HG03025 (cell line): ENCODE results near the gene FN3K.
A peak's percentile ranks its signal among the peaks of the same experiment; 100 is the strongest.

ENCODE experiments used
- ATAC-seq: cut with Tn5 transposase; IDR thresholded peaks from one replicate; pipeline ENCODE4 v1.9.1; 2021; ENCODE audit warnings: mild to moderate bottlenecking, moderate library complexity; ENCODE audit not compliant: unreplicated experiment, low FRiP score

Gene FN3K

GRCh38 chr17:82734987-82735866 lies at the start of gene FN3K:
TSS of gene FN3K (plus strand) at chr17:82735615. CDS start at chr17:82735637, 22 bp downstream.
- ATAC-seq: no peak

GRCh38 chr17:82686366-82687324 lies 48.8 kb upstream of the FN3K start:
- ATAC-seq: no peak

- ATAC-seq: no peak
Observed at GRCh38 chr17:82687375-82687861, 48.0 kb upstream of the FN3K start.

- no peak for ATAC-seq
Observed at GRCh38 chr17:82687871-82688270, 47.5 kb upstream of the FN3K start.

- ATAC-seq: no peak
Observed at GRCh38 chr17:82689077-82689476, 46.3 kb upstream of the FN3K start.

DNA sequence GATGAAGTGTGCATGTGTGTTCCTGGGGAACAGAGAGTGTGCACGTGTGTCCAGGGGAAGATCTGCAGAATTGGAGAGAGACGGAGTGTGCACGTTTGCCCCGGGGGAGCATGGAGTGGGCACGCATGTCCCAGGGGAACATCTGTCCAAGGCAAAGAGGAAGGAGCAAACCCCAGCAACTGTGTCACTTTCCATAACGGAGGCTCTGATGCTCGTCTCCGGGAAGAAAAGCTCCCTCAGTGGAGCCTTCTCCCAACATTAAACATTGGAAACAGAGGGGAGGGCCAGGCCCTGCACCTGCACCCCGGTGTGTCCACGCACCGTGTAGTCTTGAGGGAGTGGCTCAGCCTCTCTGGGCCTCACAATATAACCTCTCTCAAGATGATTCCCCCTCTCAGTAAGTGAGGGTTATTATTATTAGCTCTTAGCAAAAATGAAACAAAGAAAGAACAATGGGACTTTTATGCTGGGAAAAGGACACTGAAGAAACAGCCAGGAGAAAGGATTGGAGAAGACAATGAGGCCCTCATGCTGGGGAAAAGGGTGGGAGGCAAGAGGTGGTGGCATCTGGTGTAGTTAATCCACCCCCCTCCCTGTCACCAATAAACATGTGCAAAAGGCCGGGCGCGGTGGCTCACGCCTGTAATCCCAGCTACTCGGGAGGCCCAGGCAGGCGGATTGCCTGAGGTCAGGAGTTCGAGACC lies 44.5 kb upstream of the FN3K start:
- no peak for ATAC-seq

DNA sequence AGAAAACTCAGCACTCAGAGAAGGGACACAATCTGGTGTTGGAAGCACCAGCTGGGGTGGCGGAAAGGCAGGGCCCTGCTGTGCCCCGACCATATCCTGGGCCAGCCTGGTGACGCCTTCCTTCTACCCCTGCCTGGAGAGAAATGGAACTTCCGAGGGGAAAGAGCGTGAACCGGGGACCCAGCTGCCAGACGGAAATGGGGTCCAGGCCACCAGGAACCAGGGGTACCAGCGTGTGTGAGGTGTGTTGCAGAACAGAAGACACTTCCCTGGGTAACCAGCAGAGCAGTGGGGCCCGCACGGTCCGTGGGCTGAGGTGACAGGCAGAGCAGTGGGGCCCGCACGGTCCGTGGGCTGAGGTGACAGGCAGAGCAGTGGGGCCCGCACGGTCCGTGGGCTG lies 43.7 kb upstream of the FN3K start:
- no peak for ATAC-seq

DNA sequence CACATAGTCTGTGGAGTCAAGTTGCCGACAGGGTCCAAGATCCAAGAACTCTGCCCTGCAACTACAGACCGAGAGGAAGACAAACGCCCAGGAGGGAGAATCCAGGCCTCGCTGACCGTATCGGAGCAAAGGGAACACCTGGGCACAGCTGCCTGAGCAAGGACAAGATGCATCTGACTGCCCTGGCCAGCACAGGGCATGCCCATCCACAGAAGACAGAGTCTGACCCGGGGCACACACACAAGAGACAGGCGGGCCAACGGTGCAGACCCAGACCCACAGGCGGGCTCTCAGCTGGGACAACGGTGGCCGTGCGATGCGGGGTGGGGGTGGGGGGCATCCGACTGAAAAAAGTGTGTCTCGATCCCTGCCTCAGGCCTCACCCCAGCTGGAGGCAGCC lies 43.1 kb upstream of the FN3K start:
- no peak for ATAC-seq

- ATAC-seq: no peak
Observed at GRCh38 chr17:82693168-82693867, 42.1 kb upstream of the FN3K start.

GRCh38 chr17:82694647-82695046 lies 40.8 kb upstream of the FN3K start:
- ATAC-seq: no peak

DNA sequence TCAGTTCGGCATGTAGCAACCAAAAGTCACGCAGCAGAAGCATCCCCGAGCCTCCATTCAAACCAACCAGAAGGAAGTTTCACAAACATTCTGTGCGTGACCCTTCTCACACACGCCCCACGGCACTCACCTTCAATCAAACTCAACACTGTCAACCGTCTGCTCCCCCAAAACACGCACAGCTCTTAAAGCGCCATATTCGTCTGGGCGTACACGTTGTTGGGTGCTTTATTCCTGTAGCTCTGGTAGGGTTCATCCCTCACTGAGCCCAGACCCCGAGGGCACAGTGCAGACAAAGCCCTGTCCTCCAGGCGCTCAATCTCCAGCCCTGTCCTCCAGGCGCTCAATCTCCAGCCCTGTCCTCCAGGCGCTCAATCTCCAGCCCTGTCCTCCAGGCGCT lies 39.2 kb upstream of the FN3K start:
- no peak for ATAC-seq

- no peak for ATAC-seq
Observed at GRCh38 chr17:82696916-82697807, 38.3 kb upstream of the FN3K start.

- no peak for ATAC-seq
Observed at GRCh38 chr17:82697808-82698064, 37.7 kb upstream of the FN3K start.

GRCh38 chr17:82698065-82698973 lies 37.1 kb upstream of the FN3K start, which contains the start of gene RAB40B:
TSS of gene RAB40B (minus strand) at chr17:82698698. CDS start at chr17:82698596, 102 bp downstream.
- peak; percentile 85 for ATAC-seq

- peak; percentile 13 for ATAC-seq
Observed at GRCh38 chr17:82698974-82699442, 36.4 kb upstream of the FN3K start.

GRCh38 chr17:82699551-82699950 lies 35.9 kb upstream of the FN3K start:
- ATAC-seq: no peak

DNA sequence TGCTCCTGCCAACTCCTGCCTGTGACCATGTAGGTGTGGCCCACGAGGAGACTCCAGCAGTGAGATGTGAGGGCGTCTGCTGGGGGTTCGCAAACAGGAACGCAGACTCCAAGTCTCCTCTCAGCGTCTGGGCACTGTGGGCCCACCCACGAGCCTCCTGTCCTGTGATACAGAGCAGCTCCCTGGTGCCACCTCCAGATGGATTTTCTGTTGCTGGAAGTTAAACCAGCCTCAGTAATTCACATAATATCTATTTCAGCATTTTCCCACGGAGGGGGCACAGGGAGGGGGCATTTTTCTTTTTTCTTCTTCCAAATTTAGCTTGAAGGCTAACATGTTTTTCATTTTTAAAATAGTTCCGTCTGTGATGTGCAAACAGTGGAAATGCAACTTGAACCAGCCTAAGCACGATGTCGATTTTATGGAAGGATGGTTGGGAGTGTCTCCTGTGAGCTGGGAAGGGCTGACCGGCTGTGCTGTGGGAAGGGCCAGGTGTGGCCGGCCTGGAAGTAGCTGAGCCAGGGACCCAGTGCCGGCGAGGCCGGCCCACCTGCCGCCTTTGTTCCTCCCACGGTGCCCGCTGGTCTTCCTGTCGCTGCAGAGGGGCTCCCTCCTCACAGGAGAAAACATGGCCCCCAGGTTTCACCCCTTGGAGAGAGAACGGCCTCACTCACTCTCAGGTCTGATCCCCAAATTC lies 33.0 kb upstream of the FN3K start:
- ATAC-seq: no peak
